Measurements from ENCODE around the gene CIPC. TPM values are rescaled to one million over a fixed set of nuclear protein-coding genes. Genes with fewer than 3 reads are reported as not detected.
A peak's percentile ranks its signal among the peaks of the same experiment; 100 is the strongest.

CIPC gene
- total RNA-seq, 4 donors from 2014 or later: 37.1 to 63.0 (median 46.5) TPM

DNA sequence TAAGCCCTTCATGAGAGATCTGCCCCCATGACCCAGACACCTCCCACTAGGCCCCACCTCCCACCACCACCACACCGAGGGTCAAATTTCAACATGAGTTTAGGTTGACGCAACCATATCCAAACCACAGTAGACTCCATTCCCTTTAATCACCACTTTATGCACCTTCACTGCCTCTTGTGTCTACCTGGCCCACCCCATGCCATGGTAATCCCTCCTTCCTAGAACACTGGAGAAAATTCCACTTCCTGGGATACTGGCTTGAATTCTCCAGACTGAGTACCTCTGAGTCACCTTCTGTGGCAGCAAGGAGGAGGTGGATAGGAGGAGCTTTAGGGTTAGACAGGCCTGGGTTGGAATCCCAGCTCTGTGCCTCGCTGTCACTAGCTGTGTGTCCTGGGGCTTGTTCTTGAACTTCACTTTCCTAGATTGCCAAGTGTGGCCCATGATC, 26.1 kb upstream of the CIPC start:
- no peak overlapping the region for H3K4me3 ChIP-seq
- DNase-seq (ENCODE audit: extremely low spot score): no peak
- H3K9me3 ChIP-seq: no peaks in the 10 kb centered on the region
- H3K4me1 ChIP-seq: peaks cover 33 to 48% (median 44%) of the 10 kb centered on the region in 4 donors
- H3K36me3 ChIP-seq: no peaks in the 10 kb centered on the region
- intact Hi-C loops (cut with DNase I): no loop called here
- H3K27me3 ChIP-seq: no peaks in the 10 kb centered on the region
- H3K27ac ChIP-seq (replicated peaks in 1 of 4): no peak overlapping the region
- no peak for TF ChIP-seq EP300 (IDR thresholded peaks at IDR 0.05)
- 100% methylated on average over 3 of the region's 3 CpGs for WGBS

DNA sequence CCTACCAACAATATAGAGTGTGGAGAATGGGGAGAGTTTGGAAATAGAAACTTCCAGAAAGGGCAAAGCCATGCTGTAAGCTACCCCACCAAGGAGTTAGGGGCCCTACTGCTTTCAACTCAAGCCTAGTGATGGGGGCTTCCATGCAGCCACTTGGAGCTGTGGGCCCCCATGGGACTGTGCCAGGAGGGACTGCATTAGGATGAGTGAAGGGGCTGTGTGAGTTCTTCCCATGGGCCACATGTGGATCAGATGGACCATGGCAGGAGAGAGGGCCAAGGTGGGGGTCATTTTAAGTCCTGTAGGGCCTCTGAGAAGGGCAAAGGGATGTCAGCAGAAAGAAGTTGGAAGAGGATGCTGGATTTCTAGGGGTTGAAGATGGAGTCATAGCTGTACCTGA, 23.1 kb upstream of the CIPC start:
- intact Hi-C loops (cut with DNase I): no loop called here
- H3K36me3 ChIP-seq: no peaks in the 10 kb centered on the region
- H3K4me1 ChIP-seq: peaks cover 26 to 40% (median 32%) of the 10 kb centered on the region in 4 donors
- peak overlapping the region; percentile 71 to 84 (median 82) for H3K27ac ChIP-seq (replicated peaks in 1 of 4)
- H3K4me3 ChIP-seq: peak overlapping the region in 1 of 4 donors; percentile 34
- no peak for TF ChIP-seq POLR2AphosphoS5 (IDR thresholded peaks at IDR 0.05)
- no peak for TF ChIP-seq POLR2A (IDR thresholded peaks at IDR 0.05; ENCODE audit: low read depth)
- TF ChIP-seq, protein P1, sequence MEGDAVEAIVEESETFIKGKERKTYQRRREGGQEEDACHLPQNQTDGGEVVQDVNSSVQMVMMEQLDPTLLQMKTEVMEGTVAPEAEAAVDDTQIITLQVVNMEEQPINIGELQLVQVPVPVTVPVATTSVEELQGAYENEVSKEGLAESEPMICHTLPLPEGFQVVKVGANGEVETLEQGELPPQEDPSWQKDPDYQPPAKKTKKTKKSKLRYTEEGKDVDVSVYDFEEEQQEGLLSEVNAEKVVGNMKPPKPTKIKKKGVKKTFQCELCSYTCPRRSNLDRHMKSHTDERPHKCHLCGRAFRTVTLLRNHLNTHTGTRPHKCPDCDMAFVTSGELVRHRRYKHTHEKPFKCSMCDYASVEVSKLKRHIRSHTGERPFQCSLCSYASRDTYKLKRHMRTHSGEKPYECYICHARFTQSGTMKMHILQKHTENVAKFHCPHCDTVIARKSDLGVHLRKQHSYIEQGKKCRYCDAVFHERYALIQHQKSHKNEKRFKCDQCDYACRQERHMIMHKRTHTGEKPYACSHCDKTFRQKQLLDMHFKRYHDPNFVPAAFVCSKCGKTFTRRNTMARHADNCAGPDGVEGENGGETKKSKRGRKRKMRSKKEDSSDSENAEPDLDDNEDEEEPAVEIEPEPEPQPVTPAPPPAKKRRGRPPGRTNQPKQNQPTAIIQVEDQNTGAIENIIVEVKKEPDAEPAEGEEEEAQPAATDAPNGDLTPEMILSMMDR (IDR thresholded peaks at IDR 0.05): no peak
- no peak for TF ChIP-seq EP300 (IDR thresholded peaks at IDR 0.05)
- H3K9me3 ChIP-seq: no peaks in the 10 kb centered on the region
- no peak for DNase-seq (ENCODE audit: extremely low spot score)
- no peaks in the 10 kb centered on the region for H3K27me3 ChIP-seq

DNA sequence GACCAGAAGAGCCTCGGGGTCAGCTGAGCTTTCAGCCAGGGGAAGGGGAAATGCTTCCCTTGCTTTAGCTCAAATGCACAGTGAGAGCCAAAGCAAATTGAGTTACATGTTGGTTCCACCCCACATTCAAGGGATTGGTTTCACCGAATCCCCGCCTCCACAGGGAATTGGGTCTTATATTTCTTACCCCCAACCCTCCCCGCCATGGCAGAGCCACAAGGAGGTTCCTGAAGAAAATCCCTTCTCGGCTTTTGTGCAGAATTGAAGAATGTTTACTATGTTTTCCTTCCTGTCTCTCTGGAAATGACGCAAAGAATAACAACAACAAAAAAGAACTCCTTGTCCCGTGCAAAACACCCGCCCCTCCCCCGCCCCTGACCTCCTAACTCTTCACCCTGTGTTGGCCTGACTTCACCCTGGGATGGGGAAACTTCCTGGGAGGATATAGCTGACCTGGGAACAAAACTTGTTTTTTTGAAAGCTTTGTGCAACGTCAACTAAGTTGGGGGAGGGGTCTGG, 21.9 kb upstream of the CIPC start:
- intact Hi-C loops (cut with DNase I): no loop called here
- no peaks in the 10 kb centered on the region for H3K27me3 ChIP-seq
- peaks cover 16 to 29% (median 22%) of the 10 kb centered on the region in 4 donors for H3K4me1 ChIP-seq
- H3K4me3 ChIP-seq: peak overlapping the region; percentile 27 to 51 (median 34)
- peak; percentile 96 for DNase-seq (ENCODE audit: extremely low spot score)
- 44% methylated on average over 10 of the region's 10 CpGs for WGBS
- no peak for TF ChIP-seq POLR2A (IDR thresholded peaks at IDR 0.05; ENCODE audit: low read depth)
- peak; percentile 44 to 78 for TF ChIP-seq POLR2AphosphoS5 (IDR thresholded peaks at IDR 0.05)
- TF ChIP-seq EP300 (IDR thresholded peaks at IDR 0.05): peak; percentile 66
- TF ChIP-seq, protein P1 (IDR thresholded peaks at IDR 0.05): no peak
- H3K9me3 ChIP-seq: no peaks in the 10 kb centered on the region
- H3K36me3 ChIP-seq: no peaks in the 10 kb centered on the region
- H3K27ac ChIP-seq (replicated peaks in 1 of 4): peak overlapping the region; percentile 71 to 84 (median 82)

DNA sequence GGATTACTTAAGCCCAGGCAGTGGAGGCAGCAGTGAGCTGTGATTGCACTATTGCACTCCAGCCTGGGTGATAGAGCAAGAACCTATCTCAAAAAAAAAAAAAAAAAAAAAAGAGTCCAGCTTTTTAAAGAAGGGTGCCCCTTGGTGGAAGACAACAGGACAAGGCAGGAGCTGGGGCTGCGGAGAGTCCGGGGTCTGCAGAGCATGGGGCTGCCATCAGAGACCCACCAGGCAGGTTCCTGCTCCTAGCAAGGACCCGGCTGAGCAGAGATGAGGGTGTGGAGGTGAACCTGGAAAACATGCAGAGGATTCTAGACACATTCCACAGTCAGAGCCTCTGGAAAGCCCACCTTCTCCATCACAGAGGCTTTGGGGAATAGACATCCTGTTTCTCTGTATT, 21.0 kb upstream of the CIPC start:
- TF ChIP-seq POLR2AphosphoS5 (IDR thresholded peaks at IDR 0.05) (no peak), EP300 (IDR thresholded peaks at IDR 0.05) (no peak), POLR2A (IDR thresholded peaks at IDR 0.05; ENCODE audit: low read depth) (no peak)
- TF ChIP-seq, protein P1 (IDR thresholded peaks at IDR 0.05): no peak
- intact Hi-C loops (cut with DNase I): no loop called here
- Histone ChIP-seq H3K4me1 (peaks cover 16 to 29% (median 22%) of the 10 kb centered on the region in 4 donors), H3K4me3 (no peak overlapping the region), H3K27me3 (no peaks in the 10 kb centered on the region), H3K9me3 (no peaks in the 10 kb centered on the region), H3K27ac (replicated peaks in 1 of 4) (peak overlapping the region; percentile 47 to 79 (median 72)), H3K36me3 (no peaks in the 10 kb centered on the region)
- 88% methylated on average over 3 of the region's 3 CpGs for WGBS
- DNase-seq (ENCODE audit: extremely low spot score): no peak

DNA sequence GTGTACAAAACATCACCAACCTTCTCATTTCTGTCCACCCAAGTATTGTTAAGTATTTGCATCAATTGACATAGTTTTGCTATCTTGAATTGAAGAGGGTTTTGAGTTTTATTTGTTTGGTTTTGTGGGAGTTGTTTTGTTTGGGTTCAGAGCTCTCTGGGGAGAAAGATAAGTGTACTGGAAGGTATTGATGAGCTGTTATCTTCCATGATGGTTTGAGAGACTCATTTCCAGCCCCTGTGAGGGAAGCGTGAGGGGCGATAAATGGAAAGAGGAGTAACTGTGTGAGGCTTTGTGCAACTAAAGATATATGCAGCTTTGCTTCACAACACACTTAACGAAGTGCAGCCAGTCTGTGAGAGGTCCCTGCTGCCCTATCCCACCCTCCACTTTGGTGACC, 15.7 kb upstream of the CIPC start:
- Histone ChIP-seq H3K27ac (replicated peaks in 1 of 4) (no peak overlapping the region), H3K4me1 (peaks cover 0 to 11% (median 3%) of the 10 kb centered on the region in 4 donors), H3K4me3 (no peak overlapping the region), H3K36me3 (no peaks in the 10 kb centered on the region), H3K27me3 (no peaks in the 10 kb centered on the region), H3K9me3 (no peaks in the 10 kb centered on the region)
- WGBS: 85% methylated on average over 3 of the region's 3 CpGs
- TF ChIP-seq POLR2AphosphoS5 (IDR thresholded peaks at IDR 0.05) (no peak), EP300 (IDR thresholded peaks at IDR 0.05) (no peak), POLR2A (IDR thresholded peaks at IDR 0.05; ENCODE audit: low read depth) (no peak)
- TF ChIP-seq, protein P1 (IDR thresholded peaks at IDR 0.05): no peak
- intact Hi-C loops (cut with DNase I): no loop called here
- DNase-seq (ENCODE audit: extremely low spot score): no peak

Measured in esophagus muscularis mucosa (tissue), 4 donors.